Stimulated activated CD8-positive, alpha-beta memory T cell treated with anti-CD3 and anti-CD28 coated beads, Interleukin-4, amount 100 ng/mL, for 24 hours (primary cell): Measurements from ENCODE around the gene EPHB1.
"Not testable (repeated sequence)": the region's sequence is repeated elsewhere in the genome, so short reads cannot be mapped to it uniquely, and the experiment has no call there.

ENCODE experiments used
- DNase-seq: peaks from one replicate; pipeline ENCODE4 v3.0.0-alpha.2; 2020; ENCODE audit warnings: low read depth

The EPHB1 gene

GRCh38 chr3:134955874-134956273 lies 160.8 kb downstream of the EPHB1 start:
- DNase-seq: no peak

DNA sequence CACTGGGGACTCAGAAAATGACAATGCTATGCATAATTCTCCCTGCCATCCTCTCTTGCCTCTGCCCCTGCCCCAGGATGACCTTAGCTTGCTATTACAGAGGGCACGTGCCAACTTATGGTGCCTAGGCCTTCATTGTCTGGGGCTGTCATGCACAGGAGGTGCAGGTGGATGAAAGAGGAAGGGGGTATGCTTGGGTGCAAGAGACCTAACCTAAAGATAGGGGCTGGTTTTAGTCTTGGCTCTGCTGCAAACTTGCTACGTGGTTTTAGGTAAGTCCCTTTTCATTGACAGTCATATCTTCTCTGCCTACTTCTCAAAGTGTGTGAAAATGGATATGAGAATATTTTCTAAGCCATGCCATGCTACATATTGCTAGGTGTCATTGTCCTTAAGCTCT lies 161.3 kb downstream of the EPHB1 start:
- DNase-seq: no peak

GRCh38 chr3:134956844-134957243 lies 161.8 kb downstream of the EPHB1 start:
- no peak for DNase-seq

DNA sequence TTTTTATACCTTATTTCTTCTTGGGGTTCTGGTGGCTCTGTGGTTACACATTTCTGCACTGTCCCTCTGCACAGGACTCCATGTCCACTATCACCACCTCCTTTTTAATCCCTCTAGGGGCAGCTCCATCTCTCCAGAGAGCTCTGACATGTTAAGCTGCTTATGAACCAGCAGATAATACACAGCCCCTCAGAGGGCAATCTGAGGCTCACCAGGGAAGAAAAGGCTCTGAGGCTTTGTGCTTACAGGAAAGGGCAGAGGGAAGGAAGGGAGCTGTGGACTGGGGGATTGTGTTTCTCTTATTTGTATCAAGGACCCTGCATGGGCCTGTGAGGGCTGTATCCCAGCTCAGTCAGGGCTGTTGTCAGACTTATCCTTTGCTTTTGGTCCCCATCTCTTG lies 164.5 kb downstream of the EPHB1 start:
- no peak for DNase-seq

- DNase-seq: no peak
These were observed 169.2 kb downstream of the EPHB1 start for GRCh38 chr3:134964226-134964625.

DNA sequence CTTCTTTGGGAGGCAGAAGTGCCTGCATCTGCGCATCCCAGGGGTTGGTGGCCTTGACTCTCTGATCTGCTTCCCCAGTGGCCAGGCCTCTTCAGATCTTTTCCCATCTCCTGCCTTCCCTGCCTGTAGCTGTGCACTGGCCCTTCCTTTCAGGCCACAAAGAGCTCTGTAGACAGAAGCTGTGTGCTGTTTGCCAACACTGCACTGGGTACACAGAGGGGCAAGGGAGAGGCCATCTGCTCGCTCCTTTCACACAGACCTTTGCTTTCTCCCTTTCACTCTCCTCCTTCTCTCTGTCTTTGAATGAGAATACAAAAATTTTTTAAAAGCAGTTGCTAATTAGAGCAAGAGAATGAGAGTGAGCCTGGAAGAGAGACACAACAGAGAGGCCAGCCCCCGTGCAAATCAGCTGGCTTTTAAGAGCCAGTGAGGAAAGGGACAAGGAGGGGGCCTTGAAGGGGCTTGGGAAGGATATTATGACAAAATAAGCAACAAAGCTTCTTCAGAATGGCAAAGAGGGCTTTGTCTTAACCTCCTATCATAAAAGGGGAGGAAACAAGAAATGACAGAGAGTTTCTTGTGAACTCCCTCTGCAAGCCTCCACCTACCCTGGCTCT lies 170.9 kb downstream of the EPHB1 start:
- no peak for DNase-seq

DNA sequence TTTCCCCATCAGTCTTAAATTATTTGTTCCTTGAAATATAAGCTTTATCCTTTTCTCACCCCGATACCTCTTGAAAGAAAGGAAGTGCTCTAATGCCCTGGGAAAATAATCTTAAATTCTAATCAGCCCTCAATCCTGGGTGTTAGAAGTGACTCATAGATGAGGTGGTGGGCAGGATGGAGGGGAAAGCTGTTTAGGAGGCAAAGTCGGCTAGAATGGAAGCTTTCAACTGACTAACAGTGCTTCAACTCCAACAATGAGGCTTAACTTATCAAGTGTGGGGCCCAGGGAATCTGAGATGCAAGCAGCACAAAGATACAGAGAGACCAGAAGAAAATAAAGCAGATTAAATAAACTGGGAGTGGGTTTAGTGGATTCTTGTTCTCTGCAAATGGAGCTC lies 175.8 kb downstream of the EPHB1 start:
- DNase-seq: no peak

DNA sequence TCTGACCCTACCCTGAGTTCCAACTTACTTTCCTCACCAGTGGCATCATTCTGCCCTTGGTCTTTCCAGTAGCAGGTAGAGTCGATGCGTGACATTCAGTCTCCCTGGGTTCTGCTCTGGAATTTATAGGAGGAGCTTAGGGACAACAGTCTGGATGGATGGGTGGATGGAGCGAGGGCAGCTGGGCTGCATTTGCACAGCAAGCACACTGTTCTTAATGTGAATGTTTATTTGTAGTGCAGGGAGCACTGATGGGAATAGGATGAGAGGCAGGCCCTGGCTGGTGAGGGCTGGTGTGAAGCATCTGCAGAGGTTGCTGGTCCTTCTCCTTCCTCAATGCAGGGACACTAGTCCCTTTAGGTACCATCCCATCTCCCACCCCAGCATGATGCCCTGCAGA lies 176.2 kb downstream of the EPHB1 start:
- no peak for DNase-seq

DNA sequence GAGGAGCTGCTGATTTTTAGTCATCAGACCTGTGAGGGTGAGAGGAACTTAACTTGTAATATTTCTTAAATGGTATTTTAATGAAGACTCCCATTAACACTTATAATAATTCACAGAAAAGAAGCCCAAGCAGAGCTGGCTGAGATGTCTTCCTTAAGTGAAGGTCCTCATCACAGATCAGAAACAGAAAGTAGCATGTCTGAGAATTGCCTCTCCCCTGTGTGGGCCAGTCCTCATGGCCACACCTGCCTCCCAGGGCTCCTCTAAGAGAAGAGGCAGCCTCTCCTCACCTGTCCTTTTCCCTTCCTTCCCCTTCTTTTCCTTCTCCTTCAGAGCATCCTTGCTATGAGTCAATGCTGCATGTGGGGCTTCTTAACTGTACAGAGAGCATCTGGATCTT lies 176.8 kb downstream of the EPHB1 start:
- not testable (repeated sequence) for DNase-seq

- DNase-seq: no peak
These were observed 177.9 kb downstream of the EPHB1 start for GRCh38 chr3:134972836-134973455.

GRCh38 chr3:134974624-134975023 lies 179.6 kb downstream of the EPHB1 start:
- no peak for DNase-seq

- DNase-seq: no peak
These were observed 181.9 kb downstream of the EPHB1 start for GRCh38 chr3:134976948-134977347.

- DNase-seq: no peak
These were observed 183.6 kb downstream of the EPHB1 start for GRCh38 chr3:134978658-134979057.

DNA sequence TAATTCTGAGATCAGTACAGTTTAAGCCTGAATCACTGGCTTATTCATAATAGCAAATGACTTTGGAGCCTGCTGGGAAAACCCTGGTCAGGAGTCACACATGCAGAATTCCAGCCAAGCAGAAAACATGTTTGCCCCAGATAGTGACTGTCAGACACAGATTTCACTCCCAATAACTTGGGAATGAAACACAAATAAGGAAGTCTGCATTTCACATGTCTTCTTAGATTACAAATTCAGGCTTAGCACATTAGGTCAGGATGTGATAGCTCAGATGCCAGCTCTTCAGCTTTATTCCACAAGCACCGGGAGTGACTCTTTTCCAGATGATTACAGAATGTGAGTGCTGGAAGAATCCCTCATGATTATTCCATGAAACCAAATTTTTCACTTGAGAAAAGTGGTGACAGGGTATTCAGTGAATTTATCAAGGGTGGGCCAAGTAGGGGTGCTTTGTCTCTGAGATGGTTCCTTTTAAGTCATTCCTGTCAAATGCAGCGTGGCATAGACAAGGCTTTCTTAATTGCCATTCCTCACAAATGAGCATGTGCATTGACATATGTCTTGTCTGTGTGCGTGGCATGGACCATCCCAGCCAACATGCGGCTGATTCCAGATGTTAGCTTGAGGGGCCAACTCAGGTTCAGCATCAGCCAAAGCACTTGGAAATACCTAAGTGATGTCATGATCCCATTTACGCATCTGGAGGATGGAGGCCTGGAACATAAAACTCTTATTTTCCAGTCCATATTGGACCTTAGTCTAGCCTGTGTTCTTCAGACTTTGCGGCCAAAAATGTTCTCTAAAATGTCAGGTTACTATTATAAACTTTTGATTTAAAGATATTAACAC lies 191.0 kb downstream of the EPHB1 start:
- no peak for DNase-seq

- DNase-seq: no peak
These were observed 193.6 kb downstream of the EPHB1 start for GRCh38 chr3:134988666-134989065.

DNA sequence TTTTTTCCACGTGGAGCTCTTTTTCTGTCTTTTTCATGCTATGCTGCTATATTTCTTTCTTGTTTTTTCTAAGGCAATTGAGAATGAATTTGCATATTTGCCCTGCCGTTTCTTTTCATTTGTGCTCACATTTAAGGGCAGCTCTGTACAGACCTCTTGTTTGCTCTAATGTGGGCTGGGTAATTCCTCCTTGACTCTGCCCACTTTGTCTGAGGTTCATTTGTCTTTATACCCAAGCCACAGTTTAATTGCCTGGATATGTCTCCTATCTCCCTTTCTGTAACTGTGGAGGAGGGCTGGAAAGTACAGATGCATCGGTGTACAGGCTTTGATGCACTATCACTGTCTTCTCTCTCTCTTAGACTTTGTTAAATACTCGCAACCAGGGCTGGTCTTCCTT lies 195.9 kb downstream of the EPHB1 start:
- DNase-seq: no peak

DNA sequence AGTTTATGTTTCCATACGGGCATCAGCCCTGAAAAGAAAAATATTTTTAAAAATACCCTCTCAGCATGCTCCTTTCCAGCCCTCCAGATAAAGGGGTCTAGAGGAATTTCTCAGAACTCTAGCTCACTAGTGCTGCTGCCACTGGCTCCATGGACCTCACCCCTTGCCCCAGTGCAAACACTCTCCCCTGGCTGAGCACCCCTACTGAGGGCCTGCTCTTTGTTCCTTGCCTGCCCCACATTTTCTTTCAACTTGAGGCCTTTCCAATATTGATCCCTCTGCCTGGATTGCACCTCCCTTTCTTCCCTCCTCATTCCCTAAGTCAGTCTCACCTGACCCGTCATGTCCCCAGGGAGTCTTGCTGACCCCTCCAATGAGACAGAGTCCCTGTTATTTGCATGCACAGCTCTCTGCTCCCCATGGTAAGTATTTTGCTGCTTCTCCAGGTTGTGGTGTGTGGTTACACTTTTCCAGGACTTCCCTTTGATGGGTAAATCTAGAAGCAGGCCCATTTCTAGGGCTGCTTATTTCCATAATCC lies 196.5 kb downstream of the EPHB1 start:
- DNase-seq: no peak

DNA sequence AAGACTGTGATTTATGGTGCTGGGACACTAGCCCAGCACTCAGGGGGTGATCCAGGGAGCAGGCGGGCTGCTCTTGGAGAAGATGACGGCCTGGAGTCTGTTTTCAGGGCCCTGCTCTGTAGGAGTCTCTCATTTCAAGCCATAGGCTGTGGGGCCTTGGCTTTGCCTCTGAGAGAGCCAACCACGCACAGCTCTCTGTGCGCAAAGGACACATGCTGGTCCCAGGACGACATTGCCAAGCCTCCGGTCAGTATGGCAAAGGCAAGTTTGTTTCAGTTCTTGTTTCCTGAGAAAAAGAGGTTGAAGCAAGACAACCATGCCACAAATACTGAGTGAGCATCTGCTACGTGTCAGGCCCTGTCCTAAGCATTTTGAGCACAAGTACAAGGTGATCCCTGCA lies 197.1 kb downstream of the EPHB1 start:
- DNase-seq: no peak

GRCh38 chr3:134992586-134992985 lies 197.5 kb downstream of the EPHB1 start:
- DNase-seq: no peak

DNA sequence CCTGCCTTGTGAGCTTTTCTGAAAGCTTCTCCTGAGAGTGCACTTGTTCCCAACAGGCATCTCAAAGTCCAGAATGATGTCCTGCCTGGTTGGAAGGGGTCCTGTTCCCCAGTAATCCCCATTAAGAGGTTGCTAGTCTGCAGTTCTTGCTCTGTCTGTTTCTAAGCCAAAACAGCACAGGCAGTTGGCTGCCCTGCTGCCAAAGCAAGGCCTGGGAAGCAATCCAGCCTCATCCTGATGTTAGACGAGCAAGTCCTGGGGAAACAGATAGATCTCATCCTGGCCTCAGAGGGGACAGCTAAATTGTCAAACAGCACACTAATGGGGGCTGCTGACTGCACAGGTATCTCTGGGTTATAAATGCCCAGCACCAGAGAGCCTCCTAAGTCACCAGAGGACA lies 198.0 kb downstream of the EPHB1 start:
- DNase-seq: no peak

- DNase-seq: no peak
These were observed 203.1 kb downstream of the EPHB1 start for GRCh38 chr3:134998158-134998557.

- no peak for DNase-seq
These were observed 203.8 kb downstream of the EPHB1 start for GRCh38 chr3:134998855-134999254.

- DNase-seq: no peak
These were observed 205.4 kb downstream of the EPHB1 start for GRCh38 chr3:135000465-135000864.
